ENCODE data around the gene SLIT3.

The SLIT3 gene

GRCh38 chr5:168978500-168978899 lies 322.4 kb downstream of the SLIT3 start:
- no peak for DNase-seq

GRCh38 chr5:168978015-168978414 lies 322.9 kb downstream of the SLIT3 start:
- DNase-seq, result no peak

DNA sequence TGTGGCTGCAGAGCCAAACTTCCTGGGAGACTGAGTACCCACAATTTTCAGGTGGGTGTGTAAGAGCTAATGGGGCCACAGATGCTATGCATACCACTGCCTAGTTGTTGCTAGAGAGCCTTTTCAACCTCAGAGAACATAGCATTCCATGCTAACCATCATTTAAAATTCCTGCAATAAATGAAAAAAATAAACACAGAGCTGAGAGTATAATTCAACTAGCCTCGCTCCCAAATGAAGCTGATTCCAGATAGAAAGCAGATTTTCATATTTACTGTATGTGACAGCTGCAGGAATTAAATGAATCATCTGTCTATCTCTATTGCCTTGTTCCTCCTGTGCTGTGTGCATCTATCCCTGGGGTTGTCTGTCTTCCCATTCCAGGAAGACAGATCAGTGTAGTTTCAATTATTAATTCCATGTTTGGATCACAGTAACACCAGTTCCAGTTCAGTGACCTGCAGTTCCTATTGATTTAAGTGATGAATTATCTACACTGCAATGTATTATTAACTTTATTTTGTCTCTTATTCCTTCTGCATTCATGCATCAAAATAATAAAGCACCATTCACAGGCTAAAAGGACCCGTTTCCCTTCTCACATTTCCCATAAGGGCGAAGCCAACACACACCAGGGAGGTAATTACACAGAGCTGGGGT lies 324.5 kb downstream of the SLIT3 start:
- no peak for DNase-seq

DNA sequence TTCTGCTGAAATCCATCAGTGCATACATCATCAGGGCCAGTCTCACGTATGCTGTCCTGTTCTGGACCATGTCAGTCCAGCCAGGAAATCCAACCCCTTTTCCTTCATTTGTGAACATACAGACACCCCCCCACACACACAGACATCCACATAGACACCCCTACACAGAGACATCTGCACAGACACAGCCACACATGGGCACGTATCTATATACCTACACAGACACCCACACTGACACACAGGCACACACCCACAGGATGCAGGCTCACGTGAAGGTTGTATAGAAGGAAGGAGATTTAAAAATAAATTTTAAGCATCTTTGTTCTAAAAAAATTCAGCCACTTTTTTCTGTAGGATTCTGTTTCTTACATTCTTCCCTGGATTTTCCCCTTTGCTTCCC lies 325.6 kb downstream of the SLIT3 start:
- no peak for DNase-seq

DNA sequence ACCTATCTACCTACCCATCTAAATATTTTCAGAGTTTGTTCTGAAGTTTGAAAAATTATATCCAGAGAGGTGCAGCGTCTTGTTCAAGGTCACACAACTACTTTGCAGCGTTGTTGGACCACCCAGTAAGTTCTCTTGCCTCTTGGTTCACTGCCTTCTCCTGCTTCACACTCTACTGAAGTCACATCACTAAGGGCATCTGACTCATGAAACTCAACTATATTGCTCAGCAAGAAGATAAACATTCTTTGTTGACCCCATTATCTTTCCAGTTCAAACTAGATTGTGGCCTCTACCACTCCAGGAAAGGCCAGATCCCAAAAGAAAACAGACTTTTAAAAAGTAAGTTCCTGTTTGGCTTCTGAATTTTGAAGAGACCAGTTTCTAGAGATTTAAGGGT lies 326.9 kb downstream of the SLIT3 start:
- no peak for DNase-seq

- DNase-seq, result no peak
Observed at GRCh38 chr5:168972731-168973130, 328.2 kb downstream of the SLIT3 start.

DNA sequence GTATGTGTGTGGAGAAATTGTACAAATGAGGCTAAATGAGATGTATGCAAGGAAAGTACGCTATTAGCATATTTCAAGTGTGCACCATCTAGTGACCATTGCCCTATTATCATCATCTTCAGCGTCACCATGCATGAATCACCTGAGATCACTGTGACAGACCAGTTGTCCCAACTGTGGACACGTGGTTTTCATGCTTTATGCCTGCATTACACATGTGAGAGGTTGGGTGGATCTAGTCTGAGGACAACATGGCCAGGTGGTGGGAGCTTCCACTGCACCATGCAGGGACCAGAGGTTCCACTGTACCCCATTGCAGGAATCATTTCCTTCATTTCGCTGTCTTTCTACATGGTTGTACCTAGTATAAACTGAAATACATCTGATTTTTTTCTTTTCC lies 329.8 kb downstream of the SLIT3 start:
- no peak for DNase-seq

DNA sequence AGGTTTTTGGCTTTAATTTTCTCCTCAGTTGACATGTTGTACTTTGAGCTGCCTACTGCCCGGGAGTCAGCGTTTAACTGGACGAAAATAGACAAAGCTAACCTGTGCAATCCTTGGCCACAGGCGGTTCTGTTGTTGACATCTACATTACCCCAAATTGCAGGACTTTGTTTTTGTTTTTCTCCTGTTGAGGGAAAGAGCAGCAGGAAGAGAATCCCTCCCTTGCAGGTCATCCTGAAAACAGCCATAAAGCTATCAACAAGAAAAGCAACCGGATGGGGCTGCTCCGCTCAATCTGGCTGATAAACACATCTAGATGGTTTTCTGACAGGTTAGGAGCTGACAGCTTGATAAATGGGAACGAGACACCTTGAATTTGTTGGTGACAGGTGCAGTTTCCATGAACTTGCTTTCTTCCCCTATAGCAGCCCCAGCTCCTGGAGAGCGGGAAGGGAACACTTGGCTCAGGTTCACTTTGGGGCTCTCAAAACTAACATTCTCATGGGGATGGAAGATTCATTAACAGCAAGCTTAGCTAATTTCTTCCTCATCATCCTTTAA lies 331.5 kb downstream of the SLIT3 start:
- DNase-seq, result no peak

GRCh38 chr5:168967882-168968620 lies 332.9 kb downstream of the SLIT3 start:
- DNase-seq, result no peak

DNA sequence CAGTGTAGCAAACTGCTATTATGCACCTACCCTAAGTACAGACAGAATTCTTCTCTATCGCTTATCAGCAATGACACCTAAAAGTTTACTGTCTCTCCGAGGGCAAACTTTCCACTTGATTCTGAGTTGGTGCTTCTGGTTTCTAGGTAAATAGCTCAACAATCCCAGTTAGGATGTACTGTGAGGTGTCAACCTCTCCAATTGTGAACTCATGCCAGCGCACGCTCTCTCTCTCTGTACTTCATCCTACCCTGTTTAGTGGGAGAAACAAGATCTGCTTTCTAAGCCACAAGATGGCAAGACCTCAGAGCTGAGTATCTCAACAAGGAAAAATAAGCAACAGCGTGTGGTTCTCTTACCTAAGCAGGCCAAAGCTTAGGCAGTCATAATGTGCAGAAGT lies 335.3 kb downstream of the SLIT3 start:
- DNase-seq, result no peak

DNA sequence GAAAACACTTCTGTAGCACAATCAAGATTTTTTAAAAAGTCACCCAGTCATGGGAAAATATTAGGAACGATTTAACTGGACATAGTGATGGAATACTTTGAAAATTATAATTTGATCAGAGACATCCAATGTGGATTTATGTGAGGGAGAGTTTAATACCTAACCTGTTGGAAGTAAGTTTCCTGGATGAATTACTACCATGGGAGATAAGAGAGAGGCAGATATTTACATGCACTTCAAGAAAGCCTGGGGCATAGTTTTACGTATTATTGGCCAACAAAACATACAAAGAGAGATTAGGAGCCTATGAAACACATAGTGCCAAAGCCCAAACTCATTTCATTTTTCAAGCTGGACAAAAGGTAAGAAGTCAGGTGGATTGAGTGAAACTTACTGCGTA lies 336.8 kb downstream of the SLIT3 start:
- DNase-seq, result no peak

DNA sequence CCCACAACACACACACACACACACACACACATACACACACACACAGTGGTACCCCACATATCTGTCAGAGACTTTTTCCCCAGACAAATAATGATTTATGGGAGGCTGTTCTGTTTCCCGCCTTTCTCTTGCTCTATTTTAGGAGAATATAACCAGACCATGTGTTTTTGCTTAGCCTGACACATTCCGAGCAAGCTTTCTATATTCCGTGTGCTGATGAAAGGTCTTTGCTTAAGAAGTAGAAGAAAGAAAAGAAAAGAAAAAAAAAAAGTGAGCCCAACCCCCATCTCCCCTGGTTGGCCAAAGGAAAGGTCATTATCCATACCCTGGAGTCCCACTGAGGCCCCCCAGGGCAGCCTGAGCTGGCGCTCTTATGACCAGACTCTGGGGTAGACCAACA lies 338.6 kb downstream of the SLIT3 start:
- no peak for DNase-seq

GRCh38 chr5:168961681-168962080 lies 339.3 kb downstream of the SLIT3 start:
- no peak for DNase-seq

- no peak for DNase-seq
Observed at GRCh38 chr5:168960497-168960896, 340.4 kb downstream of the SLIT3 start.

DNA sequence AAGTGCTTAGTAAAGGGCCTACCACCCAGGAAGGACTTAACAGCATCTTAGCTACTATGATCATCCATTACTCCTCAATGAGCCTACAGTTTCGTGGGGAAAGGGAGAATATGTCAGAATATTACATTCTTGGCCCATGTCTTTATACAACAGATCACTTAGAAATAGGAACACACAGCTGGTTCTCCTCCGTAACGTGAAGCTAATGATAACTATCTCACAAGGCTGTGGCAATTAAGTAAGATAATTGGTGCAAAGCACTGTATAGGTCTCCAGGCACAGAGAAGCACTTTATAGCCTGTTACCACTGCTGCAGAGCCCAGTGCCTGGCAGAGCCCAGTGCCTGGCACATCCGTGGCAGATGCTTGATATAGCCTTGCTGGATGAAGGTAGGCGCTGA lies 347.6 kb downstream of the SLIT3 start:
- no peak for DNase-seq

GRCh38 chr5:168952196-168952595 lies 348.7 kb downstream of the SLIT3 start:
- no peak for DNase-seq

GRCh38 chr5:168951769-168952168 lies 349.2 kb downstream of the SLIT3 start:
- DNase-seq, result no peak

GRCh38 chr5:168951356-168951755 lies 349.6 kb downstream of the SLIT3 start:
- DNase-seq, result no peak

- no peak for DNase-seq
Observed at GRCh38 chr5:168950241-168950951, 350.5 kb downstream of the SLIT3 start.

DNA sequence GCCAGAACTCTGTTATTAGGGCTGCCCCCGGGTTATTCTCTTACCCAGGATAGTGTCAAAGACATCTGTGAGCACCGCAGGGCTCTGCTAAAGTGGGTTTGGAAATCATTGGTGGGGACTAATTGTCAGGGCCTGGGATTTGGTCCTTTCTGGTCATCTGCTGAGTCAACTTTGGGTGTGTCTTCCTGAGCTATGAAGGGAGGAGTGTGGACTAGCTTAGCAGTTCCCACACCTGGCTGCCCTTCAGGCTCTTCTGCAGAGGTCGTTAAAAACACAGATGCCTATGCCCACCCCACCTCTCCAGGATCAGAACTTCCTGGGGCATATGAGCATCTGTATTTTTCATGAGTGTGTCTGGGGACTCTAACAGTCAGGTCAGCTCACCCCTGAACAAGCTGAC lies 352.2 kb downstream of the SLIT3 start:
- DNase-seq, result no peak

DNA sequence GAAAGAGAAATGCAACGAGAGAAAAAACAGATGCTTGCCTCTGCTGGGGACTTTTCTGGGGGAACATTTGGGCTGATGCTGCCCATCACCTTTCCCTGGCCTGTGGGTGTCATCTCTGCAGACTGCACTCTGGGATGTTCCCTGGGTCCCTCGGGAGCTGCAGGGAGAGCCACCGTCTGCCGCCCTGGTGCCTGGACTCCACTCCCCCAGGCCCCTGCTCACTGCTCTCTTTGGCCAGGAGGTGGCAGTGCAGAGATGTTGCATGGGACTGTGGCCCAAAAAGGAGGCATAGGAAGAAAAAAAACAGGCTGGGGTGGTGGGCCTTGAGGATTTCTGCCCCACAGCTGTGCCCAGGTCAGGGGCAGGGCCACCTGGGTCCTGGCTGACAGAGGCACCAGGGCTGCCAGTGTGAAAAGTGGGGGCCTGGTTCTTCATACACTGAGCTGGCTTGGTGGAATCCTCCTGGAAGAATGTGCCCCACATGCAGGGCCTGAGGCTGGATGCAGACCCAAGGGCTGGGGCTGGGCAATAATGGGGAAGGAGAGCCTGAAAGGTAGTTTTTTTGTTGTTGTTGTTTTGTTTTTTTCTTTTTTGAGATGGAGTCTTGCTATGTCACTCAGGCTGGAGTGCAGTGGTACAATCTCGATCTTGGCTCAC lies 353.6 kb downstream of the SLIT3 start:
- no peak for DNase-seq

DNA sequence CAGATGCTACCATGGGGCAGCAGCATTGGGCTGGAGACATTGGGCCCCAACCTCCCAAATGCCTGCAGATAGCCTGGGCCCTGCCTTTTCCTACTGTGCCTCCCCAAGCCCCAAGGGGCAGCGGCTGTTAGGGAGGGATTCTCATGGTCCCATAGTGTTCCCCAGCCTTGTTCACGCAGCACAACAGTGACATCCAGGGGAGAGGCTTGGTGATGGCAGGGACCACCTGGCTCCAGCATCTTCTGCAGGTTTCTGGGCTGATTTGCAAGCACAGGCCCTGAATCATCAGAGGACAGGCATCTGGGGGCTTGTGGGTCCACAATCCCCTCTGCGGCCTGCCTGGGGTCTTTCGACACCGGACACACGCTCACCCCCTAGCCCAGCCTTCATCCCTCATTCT lies 354.6 kb downstream of the SLIT3 start:
- DNase-seq, result no peak

- no peak for DNase-seq
Observed at GRCh38 chr5:168944004-168944403, 356.9 kb downstream of the SLIT3 start.
